Lower lobe of right lung (tissue), 2 donors: ENCODE data around the gene CORO2B. TPM values are rescaled to one million over a fixed set of nuclear protein-coding genes. Genes with fewer than 3 reads are reported as not detected.

Source experiments
- ATAC-seq, 2 donors: fragments of 200-7000 bp; cut with Tn5 transposase; one replicate each; pipeline ENCODE4 v1.9.1; 2020 to 2022; ENCODE audit warnings: mild to moderate bottlenecking in 2 of 2, moderate library complexity in 2 of 2
- DNase-seq: peaks from one replicate; pipeline ENCODE4 v3.0.0-alpha.2; 2020
- H3K27ac ChIP-seq: fragments of 200-600 bp; one replicate; pipeline ENCODE4 v1.8.0; 2022
- H3K27me3 ChIP-seq: fragments of 200-600 bp; one replicate; pipeline ENCODE4 v1.8.0; 2022; ENCODE audit warnings: low read depth
- H3K36me3 ChIP-seq: fragments of 200-600 bp; one replicate; pipeline ENCODE4 v1.8.0; 2022; ENCODE audit warnings: mild to moderate bottlenecking
- H3K4me1 ChIP-seq: fragments of 200-600 bp; one replicate; pipeline ENCODE4 v1.8.0; 2022
- H3K4me3 ChIP-seq: fragments of 200-600 bp; one replicate; pipeline ENCODE4 v1.8.0; 2022; ENCODE audit warnings: mild to moderate bottlenecking
- H3K9me3 ChIP-seq: fragments of 200-600 bp; one replicate; pipeline ENCODE4 v1.8.0; 2022
- intact Hi-C: fragments of 100-400 bp; cut with DNase I; formaldehyde crosslinking; loops from one replicate; pipeline ENCODE4 v1.11.0; 2022
- total RNA-seq: library from RNA; stranded (reverse); fragmentation: NEBNext Ultra II Directional; extraction: Animal tissue kit (Norgen Biotek cat#: 25700); gene quantifications from one replicate; pipeline ENCODE4 v1.2.1, GENCODE V29; 2021
- TF ChIP-seq, protein P1 (sequence below): fragments of 200-600 bp; IDR thresholded peaks from one replicate; pipeline ENCODE4 v1.8.0; 2022; ENCODE audit warnings: antibody characterized with exemption, mild to moderate bottlenecking
- donor health status: DM: no; HTN: yes; CAD: no; lungs with severe emphysema.

The CORO2B gene
- total RNA-seq, 1 donor from 2014 or later = 6.8 TPM

DNA sequence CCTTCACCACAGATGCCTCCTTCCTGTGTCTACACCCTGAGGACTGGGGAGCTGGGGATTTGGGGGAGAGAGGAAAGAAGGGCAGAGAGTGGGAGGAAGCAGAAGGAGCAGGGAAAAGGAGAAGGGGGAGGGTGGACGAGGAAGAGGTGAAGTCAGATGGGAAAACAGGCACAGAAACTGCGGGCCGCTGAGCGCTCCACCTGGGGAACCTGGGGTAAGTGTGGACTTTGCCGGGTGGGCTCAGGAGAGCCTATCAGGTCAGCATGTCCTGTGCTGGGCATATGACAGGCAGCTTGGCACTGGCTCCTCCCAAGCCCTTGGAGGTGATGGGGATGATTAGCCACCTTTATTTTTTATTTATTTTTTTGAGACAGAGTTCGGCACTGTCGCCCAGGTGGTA is 62.6 kb downstream of the CORO2B start:
- TF ChIP-seq, protein P1, sequence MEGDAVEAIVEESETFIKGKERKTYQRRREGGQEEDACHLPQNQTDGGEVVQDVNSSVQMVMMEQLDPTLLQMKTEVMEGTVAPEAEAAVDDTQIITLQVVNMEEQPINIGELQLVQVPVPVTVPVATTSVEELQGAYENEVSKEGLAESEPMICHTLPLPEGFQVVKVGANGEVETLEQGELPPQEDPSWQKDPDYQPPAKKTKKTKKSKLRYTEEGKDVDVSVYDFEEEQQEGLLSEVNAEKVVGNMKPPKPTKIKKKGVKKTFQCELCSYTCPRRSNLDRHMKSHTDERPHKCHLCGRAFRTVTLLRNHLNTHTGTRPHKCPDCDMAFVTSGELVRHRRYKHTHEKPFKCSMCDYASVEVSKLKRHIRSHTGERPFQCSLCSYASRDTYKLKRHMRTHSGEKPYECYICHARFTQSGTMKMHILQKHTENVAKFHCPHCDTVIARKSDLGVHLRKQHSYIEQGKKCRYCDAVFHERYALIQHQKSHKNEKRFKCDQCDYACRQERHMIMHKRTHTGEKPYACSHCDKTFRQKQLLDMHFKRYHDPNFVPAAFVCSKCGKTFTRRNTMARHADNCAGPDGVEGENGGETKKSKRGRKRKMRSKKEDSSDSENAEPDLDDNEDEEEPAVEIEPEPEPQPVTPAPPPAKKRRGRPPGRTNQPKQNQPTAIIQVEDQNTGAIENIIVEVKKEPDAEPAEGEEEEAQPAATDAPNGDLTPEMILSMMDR = no peak
- no peak overlapping the region for H3K4me3 ChIP-seq
- H3K27me3 ChIP-seq = no peaks in the 10 kb centered on the region
- H3K27ac ChIP-seq = peak overlapping the region; percentile 24
- H3K36me3 ChIP-seq = no peaks in the 10 kb centered on the region
- intact Hi-C loops = no loop called here
- ATAC-seq = no peak
- H3K9me3 ChIP-seq = no peaks in the 10 kb centered on the region
- peaks cover 25% of the 10 kb centered on the region for H3K4me1 ChIP-seq
- DNase-seq = no peak

DNA sequence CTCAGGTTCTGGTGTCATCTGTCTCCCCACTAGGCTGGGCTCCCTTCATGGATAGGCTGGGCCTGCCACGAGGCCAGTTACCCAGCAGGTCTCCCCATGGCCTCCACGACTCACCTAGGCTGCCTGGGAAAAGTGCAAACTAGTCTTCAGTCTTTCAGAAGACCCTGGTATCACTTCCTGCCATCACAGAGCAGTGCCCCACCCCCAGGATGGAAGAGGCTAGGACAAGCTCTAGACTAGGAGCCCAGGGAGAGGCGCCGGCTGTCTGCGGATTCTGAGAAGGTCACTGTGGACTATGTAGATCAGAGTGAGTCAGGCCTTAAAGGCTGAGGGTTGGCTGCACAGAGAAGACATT is 63.7 kb downstream of the CORO2B start:
- H3K27me3 ChIP-seq = no peaks in the 10 kb centered on the region
- no peak for DNase-seq
- intact Hi-C loops = no loop called here
- no peak for ATAC-seq
- H3K4me3 ChIP-seq = no peak overlapping the region
- no peaks in the 10 kb centered on the region for H3K36me3 ChIP-seq
- TF ChIP-seq, protein P1 = no peak
- H3K27ac ChIP-seq = no peak overlapping the region
- peaks cover 15% of the 10 kb centered on the region for H3K4me1 ChIP-seq
- H3K9me3 ChIP-seq = no peaks in the 10 kb centered on the region

DNA sequence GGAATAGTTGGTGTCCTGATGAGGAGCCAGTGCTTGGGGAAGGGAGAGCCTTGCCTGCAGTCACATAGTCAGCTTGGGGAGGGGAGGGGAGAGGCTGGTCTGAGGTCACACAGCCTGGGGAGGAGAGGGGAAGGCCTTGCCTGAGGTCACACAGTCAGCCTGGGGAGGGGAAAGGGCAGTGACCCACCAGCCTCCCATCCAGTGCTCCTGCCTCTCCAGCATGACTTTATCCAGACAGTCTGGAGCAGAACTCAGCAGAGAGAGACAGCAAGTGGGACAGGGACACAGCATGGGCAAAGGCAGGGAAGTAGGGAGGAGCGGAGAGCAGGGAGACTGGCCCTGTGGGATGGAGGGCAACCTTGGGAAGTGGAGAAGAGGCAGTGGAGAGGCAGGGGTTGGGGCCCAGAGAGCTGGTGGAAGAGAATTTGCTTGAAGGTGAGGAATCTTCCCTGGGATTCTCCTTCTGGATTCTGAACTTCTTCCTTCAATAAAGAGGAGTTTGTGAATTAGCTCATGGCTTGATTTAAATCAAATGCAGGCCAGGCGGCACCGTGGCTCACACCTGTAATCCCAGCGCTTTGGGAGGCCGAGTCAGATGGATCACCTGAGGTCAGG is 64.5 kb downstream of the CORO2B start:
- H3K27ac ChIP-seq = no peak overlapping the region
- no peak for ATAC-seq
- peaks cover 7% of the 10 kb centered on the region for H3K4me1 ChIP-seq
- no peaks in the 10 kb centered on the region for H3K36me3 ChIP-seq
- no peak overlapping the region for H3K4me3 ChIP-seq
- no peak for DNase-seq
- intact Hi-C loops = no loop called here
- TF ChIP-seq, protein P1 = no peak
- H3K9me3 ChIP-seq = no peaks in the 10 kb centered on the region
- no peaks in the 10 kb centered on the region for H3K27me3 ChIP-seq

DNA sequence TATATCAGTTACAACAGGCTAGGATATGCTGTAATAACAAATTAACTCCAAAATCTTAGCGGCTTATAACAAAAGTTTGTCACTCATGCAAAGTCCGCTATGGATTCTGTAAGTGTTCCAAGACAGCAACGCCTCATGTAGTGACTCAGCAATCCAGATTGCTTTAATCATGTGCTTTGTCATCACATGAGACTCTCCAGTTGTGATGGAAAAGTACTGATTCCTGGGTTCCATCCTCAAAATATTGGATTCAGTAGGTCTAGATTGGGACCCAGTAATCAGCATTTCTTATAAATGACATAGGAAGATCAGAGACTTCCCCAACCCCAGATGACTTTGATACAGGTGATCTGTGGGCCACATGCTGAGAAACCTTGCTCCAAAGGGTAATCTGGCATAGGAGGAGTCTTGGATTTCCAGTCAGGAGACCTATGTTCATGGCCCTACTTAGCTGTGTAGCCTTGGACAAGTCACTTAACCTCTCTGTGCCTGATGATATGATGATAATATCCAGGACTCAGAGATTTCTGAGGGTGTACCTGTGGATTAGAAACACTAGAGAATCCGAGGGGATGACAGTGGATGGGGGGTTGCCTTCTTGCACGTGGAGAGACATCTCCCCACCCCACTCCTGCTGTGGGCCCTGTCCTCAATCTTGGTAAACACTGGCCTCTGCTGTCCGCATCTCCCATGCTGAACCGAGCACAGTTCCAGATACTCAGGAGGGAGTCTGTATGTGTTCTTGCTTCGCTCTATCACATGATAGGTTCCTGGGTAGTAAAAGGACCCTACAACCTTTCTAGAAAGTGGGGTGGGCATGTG is 65.5 kb downstream of the CORO2B start:
- Histone ChIP-seq H3K4me1 (no peaks in the 10 kb centered on the region), H3K27me3 (no peaks in the 10 kb centered on the region), H3K36me3 (no peaks in the 10 kb centered on the region), H3K9me3 (no peaks in the 10 kb centered on the region), H3K4me3 (no peak overlapping the region), H3K27ac (no peak overlapping the region)
- intact Hi-C loops = no loop called here
- ATAC-seq = no peak
- TF ChIP-seq, protein P1 = no peak
- DNase-seq = no peak

- Histone ChIP-seq H3K4me3 (no peak overlapping the region), H3K9me3 (no peaks in the 10 kb centered on the region), H3K36me3 (no peaks in the 10 kb centered on the region), H3K4me1 (no peaks in the 10 kb centered on the region), H3K27me3 (no peaks in the 10 kb centered on the region), H3K27ac (no peak overlapping the region)
- TF ChIP-seq, protein P1 = no peak
- DNase-seq = no peak
- ATAC-seq = no peak
- intact Hi-C loops = no loop called here
Observed at GRCh38 chr15:68644996-68645395, 66.2 kb downstream of the CORO2B start.
